ENCODE measurements around the gene ONECUT2.
A peak's percentile ranks its signal among the peaks of the same experiment; 100 is the strongest.

DNA sequence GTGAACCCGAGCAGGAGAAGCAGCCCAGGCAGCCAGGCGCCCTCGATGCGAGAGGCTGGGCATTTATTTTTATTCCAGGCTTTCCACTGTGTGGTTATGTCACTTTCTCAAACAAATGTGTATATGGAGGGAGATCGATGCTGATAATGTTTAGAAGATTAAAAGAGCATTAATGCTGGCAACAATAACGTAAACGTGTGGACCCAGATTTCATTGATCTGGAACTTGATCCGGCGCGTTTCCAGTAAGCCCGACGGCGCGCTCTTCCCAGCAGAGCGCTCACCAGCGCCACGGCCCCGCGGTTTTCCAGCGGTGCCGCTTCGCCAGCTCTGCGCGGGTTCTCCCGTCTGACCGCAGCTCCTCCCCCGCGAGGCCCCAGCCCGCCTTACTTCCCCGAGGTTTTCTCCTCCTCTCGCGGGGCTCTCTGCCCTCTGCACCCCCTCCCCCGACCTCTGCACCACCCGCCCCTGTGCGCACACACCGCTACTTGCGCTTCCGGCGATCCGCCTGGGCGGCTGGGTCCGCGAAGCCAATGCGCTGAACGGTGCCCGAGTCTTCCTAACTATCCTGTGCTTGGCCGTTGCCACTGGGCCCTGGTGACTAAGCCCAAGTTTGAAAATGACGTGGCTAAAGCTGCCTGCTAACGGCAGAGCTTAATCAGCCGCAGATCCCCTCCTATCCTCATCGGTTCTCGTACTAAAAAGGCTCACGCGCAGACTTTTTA lies 6.1 kb downstream of the ONECUT2 start:
- TF ChIP-seq, protein P1, sequence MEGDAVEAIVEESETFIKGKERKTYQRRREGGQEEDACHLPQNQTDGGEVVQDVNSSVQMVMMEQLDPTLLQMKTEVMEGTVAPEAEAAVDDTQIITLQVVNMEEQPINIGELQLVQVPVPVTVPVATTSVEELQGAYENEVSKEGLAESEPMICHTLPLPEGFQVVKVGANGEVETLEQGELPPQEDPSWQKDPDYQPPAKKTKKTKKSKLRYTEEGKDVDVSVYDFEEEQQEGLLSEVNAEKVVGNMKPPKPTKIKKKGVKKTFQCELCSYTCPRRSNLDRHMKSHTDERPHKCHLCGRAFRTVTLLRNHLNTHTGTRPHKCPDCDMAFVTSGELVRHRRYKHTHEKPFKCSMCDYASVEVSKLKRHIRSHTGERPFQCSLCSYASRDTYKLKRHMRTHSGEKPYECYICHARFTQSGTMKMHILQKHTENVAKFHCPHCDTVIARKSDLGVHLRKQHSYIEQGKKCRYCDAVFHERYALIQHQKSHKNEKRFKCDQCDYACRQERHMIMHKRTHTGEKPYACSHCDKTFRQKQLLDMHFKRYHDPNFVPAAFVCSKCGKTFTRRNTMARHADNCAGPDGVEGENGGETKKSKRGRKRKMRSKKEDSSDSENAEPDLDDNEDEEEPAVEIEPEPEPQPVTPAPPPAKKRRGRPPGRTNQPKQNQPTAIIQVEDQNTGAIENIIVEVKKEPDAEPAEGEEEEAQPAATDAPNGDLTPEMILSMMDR (IDR thresholded peaks at IDR 0.05) = peak; percentile 10
- peak; percentile 75 for TF ChIP-seq EZH2phosphoT487 (IDR thresholded peaks at IDR 0.05)

Data from neural progenitor cell (in vitro differentiated cells).